Activated CD8-positive, alpha-beta memory T cell treated with anti-CD3 and anti-CD28 coated beads, Interleukin-2, amount 50 U/mL, for 1 hour (primary cell): Measurements from ENCODE around the gene CLEC18A.
"Not testable (repeated sequence)": the region's sequence is repeated elsewhere in the genome, so short reads cannot be mapped to it uniquely, and the experiment has no call there.

Experiments used
- DNase-seq: peaks from one replicate; pipeline ENCODE4 v3.0.0-alpha.2; 2020; ENCODE audit errors: extremely low read depth

The CLEC18A gene

GRCh38 chr16:69951017-69951671, at the start of gene CLEC18A:
TSS of gene CLEC18A (plus strand) at chr16:69951334. CDS start at chr16:69951367, 33 bp downstream.
- not testable (repeated sequence) for DNase-seq

DNA sequence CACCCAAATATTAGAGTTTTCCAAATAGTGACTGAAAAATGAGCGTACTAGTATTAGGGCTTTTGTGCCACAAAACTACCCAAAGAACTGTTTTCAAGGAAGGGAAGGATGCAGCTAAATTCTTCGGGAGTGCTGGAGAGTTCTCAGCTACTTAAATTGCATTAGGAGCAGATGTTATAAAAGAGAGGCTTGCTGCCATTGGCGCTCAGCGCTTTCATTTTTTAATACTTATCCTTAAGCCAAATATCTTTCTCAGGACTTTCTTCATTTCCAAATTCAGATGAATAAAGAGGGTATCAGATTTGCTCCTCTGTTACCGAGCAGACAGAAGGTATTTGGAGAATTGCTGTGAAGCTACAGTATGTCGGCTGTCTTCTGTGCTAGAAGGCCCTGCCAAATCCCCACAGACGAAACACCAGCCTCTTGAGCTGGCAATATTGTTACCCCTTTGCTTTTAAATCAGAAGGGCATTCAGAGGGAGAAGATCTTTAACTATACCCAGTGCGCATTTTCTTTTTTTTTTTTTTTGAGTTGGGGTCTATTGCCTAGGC, 47.2 kb upstream of the CLEC18A start:
- no peak for DNase-seq

GRCh38 chr16:69904495-69905170, 46.5 kb upstream of the CLEC18A start:
- DNase-seq, result no peak

DNA sequence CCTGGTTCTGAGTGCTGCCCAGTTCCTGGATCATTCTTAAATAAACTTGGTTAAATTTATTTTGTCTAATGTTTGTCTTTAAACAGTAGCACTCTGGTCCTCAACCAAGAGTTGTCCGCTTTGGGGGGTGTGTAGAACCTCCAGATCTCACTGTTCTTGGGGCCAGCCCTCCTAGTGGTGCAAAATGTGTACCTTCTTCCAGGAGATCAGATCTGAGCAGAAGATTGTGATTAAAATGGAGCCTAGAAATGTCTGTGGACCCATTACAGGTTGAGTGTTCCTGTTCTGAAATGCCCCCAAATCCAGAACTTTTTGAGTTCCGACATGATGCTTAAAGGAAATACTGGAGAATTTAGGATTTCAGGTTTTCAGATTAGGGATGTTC, 46.0 kb upstream of the CLEC18A start:
- DNase-seq, result no peak

DNA sequence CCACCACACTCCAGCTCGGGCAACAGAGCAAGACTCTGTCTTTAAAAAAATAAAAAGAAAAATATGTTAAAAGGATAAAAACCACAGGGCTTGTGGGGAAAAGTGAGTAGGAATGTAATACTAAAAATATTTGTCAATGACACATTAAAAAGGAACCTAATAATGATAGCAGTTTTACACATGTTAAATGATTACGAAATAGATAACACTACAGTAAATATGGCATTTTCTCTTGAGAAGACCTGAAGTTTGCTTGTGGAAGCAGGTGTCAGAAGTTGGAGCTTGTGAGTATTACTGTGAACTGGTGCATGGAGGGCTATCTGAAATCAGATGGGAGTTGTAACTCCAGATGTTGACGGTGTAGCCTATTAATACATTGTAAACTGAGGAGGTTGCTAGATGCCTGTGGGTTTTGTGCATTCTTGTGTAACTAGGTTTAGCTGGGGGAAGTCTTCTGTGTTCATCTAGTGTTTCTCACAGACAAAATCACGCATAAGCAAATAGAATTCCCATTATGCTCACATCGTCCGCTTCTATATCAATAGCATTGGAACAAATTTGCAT, 44.2 kb upstream of the CLEC18A start:
- no peak for DNase-seq

DNA sequence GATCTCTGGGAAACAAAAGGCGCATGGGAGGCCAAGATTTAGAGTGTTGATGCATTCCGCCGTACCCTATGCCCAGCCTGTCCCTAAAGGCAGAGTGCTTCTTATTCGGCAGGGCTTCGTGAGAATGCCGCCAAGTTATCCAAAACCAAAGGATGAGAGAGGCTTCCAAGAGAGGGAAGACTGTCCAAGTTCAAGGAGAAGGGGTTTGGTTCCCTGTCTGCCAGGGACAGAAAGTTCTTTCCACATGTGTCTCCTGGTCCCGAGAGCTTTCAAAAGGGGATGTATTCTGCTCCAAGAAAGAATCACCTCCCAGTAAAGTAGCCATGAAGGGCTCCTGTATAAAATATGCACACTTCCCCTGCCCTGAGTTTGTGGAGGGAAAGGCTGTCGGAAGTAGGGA, 42.1 kb upstream of the CLEC18A start:
- DNase-seq, result no peak

DNA sequence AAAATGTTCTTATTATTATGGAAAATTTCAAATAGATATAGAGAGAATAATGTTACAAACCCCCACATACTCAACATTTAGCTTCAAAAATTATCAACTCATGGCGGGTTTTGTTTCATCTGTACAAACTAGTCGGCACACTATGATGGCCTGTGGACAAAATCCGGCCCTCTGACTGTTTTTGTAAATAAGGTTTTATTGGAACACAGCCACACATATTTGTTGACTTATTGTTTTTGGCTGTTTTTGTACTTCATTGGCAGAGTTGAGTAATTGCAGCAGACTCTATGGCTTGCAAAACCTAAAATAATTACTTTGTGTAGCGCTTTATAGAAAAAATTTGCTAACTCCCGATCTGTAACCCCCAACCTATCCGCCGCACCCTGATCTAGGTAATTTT, 41.4 kb upstream of the CLEC18A start:
- no peak for DNase-seq

GRCh38 chr16:69910964-69911363, 40.2 kb upstream of the CLEC18A start:
- no peak for DNase-seq

DNA sequence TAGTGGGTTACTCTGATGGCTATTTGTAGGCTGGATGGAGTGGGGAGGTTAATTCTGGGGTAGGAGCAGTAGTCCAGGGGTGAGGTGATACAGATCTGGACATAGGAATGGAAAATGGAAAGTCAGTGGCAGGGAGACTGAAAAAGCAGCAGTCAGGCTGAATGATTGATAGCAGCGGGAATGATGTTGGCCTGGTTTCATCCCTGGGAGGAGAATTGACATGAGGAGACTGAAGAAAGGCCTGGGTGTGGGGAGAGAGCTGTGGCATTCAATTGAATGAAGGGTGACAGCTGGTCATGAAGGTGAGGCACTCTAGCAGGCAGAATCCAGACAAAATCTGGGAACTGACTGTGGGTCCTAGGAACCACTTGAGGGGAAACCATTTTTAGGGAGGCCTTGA, 34.7 kb upstream of the CLEC18A start:
- DNase-seq, result no peak

- no peak for DNase-seq
These were observed 33.8 kb upstream of the CLEC18A start for GRCh38 chr16:69917311-69917710.

DNA sequence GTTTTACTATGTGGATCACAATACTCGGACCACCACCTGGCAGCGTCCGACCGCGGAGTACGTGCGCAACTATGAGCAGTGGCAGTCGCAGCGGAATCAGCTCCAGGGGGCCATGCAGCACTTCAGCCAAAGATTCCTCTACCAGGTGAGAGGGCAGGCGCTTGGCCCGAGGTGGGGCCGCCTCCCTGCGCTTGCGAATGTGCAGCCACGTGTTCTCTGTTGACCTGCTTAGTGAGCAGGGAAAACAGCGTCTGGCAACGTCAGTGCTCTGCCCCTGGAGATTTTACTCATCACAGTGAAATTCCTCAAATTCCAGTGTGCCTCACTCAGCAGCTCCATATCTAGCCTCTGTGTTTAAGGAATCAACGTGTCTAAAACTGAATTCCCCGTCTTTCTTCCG, 33.4 kb upstream of the CLEC18A start:
- DNase-seq, result no peak

DNA sequence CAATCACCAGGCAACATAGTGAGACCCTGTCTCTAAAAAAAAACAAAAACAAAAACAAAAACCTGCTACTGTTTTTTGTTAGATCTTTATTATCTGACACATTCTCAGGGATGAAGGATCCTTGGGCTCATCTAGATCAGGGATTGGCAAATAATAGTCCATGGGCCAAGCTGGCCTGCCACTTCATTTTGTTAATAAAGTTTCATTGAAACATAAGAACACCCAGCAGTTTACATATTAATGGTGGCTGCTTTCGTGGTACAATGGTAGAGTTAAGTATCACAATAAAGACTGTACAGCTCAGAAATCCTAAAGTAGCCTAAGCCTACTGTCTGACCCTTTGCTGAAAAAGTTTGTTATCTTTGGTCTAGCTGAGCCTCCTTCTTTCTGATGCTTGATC, 32.9 kb upstream of the CLEC18A start:
- DNase-seq, result no peak

DNA sequence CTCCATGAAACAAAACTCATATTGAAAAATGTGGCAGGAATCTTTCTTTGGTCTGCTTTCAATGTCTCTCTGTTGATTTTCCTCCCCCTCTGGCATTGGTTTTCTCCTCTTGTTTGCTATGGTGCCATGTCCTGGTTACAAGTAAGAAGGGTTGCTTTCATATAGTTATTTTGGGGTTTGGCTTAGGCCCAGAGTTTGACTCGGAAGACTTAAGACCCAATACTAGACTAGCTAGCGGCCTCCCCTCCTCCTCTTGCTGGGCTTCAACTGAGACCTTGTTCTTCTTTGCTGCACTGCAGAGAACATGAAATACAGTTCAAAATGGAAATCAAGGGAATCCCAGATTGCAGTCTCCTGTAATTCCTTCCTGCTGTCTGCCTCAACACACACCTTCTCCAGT, 30.0 kb upstream of the CLEC18A start:
- DNase-seq, result no peak

GRCh38 chr16:69922200-69922599, 28.9 kb upstream of the CLEC18A start:
- DNase-seq, result no peak

DNA sequence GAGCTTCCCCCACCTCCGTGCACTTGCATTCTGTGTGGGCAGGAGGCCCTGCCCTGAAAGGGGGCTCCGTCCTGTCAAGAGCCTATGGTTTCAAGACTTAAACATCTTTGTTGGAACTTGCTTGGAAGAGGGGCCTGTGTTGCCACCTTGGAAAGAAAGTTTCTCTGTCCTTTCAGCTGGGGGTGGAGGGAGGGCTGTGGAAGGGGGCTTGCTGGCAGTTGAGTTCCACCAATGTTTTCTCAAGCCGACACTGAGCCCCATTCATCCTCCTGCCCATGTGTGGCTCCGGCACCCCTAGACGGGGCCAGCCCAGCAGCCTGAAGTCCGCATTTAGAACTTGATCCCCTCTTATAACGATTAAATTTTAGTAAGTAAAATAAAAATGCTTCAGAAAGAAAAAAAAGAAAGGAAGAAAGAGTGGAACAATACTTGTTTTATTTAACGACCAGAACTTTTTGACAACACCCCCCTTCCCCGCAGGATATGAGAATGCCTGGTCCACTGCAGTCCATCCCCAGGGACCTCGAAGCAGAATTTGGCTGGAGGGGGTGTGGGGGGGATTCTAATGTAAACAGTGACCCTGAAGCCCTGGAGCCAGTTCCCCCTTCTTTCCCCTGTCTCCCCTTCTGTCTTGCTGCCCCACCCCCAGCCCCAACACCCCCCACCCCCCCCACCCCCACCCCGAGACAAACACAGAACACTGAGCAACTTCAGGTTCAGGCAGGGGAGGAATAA, 26.9 kb upstream of the CLEC18A start:
- no peak for DNase-seq

DNA sequence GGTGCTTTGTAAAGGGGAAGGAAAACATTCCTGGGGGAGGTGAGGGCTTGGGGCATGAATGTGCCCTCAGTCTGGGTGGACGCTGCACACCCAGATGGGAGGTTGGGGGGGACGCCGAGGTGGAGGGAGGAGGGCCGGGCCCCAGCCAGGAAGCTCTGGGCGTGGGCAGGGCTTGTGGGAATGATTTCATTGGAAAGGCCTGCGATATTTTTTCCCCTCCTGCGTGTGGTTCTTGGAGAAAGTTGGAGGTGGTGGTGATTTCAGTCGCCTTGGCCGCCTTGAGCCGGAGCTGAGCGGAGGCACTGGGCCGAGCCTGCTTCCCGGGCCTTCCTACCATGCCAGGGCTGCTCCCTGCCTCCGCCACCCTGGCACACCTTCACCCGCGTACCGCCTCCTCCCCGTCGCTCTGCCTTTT, 26.4 kb upstream of the CLEC18A start:
- no peak for DNase-seq

GRCh38 chr16:69925311-69925710, 25.8 kb upstream of the CLEC18A start:
- DNase-seq, result no peak

DNA sequence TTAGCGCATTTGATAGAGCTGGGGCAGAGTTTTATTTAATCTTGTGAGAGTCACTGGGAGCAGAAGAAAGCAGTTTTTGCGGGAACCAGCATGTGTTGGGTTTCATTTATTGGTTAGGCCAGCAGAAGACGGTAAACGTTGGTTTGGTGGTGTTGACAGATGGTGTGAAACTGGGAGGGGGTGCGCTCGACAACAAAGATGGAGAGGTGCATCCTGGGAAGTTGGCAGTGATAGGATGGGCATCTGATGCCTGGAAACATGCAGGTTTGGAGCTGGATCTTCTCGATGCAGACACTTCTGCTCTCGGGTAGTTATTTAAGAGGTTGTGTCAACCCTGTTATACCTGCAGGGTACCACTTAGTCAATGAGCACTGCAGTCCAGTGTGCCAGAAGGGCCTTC, 24.9 kb upstream of the CLEC18A start:
- no peak for DNase-seq

DNA sequence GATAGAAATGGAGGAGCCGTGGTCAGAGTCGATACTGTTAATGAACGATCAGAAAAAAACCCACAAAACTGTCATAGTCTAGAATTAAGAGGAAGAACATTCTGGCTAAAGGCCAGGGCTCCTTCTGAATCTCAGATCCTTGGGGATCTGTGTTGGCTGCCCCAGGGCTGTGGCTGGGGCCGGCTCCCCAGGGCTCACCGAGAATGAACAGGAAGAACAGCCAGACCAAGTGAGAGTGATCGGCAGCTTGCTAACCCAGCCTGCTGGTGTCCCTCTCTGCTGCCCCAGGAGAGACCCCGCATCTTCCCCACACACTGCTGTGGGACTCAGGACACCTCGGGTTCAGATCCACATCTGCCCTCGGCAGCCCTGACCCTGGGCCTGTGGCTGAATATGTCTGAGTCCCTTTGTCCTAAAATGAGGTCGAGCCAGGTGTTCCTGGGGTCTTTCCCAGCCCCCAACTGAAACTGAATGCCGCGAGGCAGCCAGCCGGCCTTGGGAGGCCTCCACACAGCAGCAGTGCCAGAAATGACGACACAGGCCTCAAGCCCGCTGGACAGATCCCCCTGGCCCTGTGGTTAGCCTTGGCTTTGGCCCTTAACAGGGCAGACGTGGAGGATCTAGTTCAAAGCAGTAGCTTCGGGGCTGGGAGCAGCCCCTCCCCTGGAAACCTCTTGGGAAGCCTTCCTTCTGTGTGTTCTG, 23.9 kb upstream of the CLEC18A start:
- no peak for DNase-seq

GRCh38 chr16:69928856-69929400, 22.2 kb upstream of the CLEC18A start:
- no peak for DNase-seq

DNA sequence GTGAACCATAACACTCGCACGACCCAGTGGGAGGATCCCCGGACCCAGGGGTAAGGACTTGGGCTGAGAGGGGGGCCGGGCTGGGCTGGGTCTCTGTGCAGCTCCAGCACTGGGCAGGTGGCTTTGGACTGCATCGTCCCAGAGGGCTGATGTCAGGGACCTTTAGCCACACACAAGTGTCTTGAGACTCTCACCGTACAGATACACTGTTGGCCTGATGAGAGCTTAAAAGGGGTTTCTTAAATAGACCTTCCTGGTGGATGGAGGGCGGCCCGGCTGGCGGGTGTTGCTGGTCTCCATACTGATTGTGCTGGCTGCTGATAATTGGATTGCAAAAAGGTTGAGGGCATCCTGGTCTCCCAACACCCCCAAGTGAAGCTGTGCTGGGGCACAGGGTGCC, 21.7 kb upstream of the CLEC18A start:
- DNase-seq, result no peak
